NCI-H446 treated with DMSO at 0.1 percent for 48 hours (cell line): ENCODE measurements around the gene PKD2L1.

Experiments used
- DNase-seq: peaks from one replicate; lab custom pipeline; 2025; lab: John Stamatoyannopoulos, UW

The PKD2L1 gene

DNA sequence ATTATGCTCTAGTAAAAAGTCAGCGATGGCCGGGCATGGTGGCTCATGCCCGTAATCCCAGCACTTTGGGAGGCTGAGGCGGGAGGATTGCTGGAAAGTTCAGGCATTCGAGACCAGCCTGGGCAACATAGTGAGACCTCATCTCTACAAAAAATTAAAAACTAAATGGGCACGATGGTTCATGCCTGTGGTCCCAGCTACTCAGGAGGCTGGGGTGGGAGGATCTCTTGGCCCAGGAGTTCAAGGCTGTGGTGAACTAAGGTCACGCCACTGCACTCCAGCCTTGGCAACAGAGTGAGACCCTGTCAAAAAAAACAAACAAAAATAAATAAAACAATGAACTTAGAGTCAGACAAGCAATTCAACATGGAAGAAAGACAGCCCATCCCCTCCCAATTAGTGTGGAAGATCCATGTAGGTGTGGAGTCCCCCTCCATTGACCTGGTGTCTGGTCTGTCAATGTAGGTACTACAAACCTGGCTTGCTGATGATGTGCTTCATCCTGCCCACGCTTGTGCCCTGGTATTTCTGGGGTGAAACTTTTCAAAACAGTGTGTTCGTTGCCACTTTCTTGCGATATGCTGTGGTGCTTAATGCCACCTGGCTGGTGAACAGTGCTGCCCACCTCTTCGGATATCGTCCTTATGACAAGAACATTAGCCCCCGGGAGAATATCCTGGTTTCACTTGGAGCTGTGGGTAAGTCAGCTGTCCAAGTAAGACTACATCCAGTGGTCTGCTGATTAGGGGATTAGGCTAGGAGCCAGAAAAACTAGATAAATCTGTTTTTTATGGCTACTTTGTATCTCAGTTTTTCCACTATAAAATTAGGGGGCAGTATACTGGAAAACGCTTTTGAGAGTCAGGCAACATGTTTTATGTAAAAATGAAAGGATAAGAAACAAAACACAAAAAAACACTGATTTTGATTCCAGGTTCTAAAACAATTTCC is 26.3 kb upstream of the PKD2L1 start:
- no peak for DNase-seq

DNA sequence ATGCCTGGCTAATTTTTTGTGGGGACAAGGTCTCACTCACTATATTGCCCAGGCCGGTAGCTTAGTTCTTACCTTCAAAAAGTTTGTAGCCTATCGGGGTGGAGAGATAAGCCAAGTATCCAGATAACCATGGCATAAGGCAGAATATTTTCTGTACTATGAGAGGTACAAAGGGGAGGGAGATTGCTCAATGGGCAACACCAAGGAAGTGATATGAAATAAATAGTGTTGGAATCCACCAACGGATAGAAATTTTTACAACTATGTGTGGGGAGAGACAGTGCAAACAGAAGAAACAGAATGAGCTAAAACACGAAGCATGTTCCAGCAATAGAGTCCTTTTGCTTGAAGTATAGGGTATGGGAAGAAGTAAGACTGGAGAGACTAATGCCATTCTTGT is 25.1 kb upstream of the PKD2L1 start:
- no peak for DNase-seq

DNA sequence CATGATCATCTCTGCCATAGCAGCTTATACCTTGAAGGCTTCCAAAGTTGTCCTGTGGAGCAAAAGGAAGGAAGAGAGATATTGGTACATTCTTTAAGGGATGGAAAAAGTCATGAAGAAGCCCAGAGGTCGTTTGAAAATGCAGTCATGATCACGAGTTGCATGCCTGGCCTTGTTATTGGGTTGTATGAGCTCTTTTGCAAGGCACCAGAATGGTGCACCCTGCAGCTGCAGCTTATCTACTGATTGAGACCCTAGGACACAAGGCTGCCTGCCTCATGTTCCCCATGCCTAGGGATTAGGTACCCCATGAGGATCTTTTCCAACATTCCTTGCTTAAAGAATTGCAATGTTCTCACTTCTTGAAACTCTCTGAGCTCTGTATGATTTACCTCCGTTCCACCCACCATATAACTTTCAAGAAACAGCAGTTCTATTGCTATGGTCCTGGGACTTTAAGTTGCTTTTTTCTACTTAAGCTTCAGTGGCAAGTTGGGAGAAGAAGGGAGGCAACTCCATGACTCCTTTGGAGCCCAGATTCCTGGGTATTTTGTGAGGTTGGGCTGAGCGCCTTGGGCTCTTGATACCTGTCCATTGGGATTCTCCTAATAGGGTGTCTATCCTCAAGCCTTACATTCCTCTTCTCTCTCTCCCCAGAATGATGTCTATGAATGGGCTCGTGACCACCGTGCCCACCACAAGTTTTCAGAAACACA is 23.9 kb upstream of the PKD2L1 start:
- no peak for DNase-seq

DNA sequence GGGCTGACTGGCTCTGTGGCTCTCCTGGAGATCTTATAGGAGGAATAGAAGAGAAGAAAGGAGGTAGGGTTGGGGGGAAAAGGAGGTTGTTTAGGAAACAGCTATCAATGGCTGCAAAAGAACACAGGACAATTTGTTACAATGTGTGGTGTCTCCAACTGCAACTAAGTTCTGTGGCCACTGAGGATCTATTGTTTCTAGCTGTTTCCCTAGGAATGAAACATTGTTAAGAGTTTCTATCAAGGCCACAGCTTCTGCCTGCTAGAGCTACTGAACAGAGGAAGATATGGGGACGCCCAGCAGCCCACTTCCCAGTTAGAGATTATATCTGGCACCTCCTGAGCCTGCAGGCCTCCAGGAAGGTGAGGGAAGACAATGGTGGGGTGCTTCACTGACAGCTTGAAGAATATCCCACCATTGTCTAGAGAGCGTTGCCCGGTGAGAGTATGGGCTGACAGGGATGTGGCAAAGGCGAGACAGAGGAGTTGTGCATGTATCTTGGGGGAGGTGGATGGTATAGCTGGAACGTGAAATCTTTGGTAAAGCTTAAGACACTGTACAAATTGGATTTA is 21.0 kb upstream of the PKD2L1 start:
- DNase-seq: no peak

DNA sequence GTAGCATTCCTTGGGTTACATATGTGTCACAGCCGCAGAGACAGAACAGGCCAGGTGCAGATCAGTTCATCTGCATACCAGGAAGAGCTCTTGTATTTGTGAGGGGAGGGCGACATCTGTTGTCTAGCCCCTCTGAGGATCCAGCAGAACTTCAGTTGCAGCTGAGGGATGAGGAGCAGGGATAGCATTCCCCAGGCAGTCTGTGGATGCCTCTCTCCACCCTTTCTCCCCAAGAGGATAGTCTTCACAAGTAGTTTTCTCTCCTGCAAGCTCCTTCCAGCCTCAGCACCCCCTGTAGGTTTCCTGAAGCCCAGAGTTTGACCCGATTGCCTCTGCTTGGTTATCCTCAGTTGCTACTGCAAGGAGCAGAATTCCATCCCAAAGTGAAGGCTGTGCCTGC is 19.6 kb upstream of the PKD2L1 start:
- DNase-seq: no peak

DNA sequence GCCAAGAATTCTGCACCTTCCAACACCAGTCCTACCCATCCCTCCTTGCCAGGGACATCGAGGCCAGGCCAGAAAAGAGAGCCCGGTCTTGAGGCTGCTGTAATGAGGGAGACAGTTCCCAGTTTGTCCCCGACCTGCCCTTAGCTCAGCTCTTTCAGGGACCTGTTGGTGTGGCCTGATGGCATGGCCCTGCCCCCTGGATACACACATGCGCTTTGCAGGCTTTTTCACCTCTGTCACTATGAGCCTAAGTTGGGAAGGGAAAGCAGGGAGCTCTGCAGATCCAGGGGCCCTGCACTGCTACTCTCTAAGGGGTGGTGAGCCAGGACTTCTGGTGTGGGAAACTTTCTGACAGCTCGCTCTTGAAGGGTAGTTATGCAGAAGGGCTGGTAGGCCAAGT is 19.1 kb upstream of the PKD2L1 start:
- no peak for DNase-seq

DNA sequence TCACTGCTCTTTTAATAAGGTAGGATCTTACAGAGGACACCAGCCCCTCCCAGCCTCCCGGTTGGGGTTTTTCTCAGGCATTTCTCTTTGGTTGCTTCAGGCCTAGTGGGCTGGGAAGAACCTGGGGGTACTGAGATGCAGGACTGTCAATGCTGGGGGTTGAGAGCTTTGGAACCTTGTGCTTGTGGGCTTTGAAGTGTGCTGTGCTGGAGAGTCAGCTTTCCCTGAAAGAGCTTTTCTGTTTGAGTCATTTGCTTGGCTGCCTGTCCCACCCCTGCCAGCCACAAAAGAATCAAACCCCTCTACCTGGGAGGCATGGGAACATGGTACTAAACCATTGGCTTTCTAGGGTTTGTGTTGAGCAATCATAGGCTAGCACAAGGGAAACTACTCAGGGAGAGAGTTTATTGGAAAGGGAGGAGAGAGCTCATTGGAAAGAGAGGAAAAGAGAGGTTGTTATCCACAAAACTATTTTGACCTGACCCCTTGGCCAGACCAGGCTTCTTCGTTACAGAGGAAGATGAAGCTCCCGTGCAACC is 18.4 kb upstream of the PKD2L1 start:
- DNase-seq: no peak

DNA sequence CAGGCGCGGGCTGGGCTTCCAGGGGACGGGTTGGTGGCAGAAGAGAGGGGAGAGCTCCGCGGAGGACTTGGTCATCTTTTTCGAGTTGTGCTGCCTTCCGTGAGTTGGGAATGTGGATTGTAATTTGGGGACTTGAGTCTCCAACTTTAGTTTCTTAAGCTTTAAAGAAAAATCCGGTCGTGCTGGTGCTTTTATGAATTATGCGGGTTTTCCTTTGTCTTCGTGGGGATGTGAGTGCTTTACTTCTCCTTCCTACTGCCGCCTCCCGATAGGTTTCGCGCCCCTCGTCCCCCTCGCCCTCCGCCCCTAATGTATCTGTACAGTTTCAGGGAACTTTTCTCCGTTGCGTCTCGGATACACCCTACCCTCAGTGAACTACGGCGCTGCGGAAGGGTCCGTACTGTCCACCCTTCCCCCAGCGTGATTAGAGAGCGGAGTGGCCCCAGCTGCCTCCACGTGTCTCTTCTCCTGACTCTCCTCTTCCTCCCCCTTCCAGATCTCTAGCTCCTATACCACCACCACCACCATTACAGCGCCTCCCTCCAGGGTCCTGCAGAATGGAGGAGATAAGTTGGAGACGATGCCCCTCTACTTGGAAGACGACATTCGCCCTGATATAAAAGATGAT is 17.7 kb upstream of the PKD2L1 start:
- no peak for DNase-seq

DNA sequence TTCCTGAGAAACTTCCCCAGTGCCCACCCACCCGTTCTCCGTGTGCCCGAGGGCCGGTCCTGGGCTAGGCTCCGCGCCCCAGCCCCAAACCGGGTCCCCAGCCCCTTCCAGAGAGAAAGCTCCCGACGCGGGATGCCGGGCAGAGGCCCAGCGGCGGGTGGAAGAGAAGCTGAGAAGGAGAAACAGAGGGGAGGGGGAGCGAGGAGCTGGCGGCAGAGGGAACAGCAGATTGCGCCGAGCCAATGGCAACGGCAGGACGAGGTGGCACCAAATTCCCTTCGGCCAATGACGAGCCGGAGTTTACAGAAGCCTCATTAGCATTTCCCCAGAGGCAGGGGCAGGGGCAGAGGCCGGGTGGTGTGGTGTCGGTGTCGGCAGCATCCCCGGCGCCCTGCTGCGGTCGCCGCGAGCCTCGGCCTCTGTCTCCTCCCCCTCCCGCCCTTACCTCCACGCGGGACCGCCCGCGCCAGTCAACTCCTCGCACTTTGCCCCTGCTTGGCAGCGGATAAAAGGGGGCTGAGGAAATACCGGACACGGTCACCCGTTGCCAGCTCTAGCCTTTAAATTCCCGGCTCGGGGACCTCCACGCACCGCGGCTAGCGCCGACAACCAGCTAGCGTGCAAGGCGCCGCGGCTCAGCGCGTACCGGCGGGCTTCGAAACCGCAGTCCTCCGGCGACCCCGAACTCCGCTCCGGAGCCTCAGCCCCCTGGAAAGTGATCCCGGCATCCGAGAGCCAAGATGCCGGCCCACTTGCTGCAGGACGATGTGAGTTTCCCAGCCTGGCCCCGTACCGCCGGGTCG is 16.9 kb upstream of the PKD2L1 start, which contains the start of gene SCD:
Gene SCD, plus strand, starts transcription at position 469 of the 803 bp plus-strand sequence. Its CDS starts 272 bp downstream, at position 741.
- DNase-seq: peak; percentile 89

DNA sequence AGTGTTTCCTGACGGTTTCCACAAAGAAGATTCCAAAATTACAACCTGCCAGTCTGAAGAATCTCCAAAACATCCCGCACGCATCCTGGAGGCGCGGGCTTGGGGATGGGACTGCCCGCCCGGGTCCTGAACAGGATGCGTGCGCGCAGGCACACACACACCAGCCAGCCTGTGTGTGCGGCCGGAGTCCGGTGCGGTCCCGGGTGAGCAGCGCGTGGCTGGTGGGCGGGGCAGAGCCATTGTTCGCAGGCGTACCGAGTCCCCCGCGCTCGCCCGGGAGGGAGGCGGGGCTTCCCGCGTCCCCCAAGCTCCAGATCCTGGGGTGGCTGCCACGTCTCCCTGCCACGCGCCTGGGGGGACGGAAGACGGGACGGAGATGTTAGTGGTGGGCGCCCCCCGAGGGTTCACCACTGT is 16.3 kb upstream of the PKD2L1 start:
- DNase-seq: peak; percentile 48

DNA sequence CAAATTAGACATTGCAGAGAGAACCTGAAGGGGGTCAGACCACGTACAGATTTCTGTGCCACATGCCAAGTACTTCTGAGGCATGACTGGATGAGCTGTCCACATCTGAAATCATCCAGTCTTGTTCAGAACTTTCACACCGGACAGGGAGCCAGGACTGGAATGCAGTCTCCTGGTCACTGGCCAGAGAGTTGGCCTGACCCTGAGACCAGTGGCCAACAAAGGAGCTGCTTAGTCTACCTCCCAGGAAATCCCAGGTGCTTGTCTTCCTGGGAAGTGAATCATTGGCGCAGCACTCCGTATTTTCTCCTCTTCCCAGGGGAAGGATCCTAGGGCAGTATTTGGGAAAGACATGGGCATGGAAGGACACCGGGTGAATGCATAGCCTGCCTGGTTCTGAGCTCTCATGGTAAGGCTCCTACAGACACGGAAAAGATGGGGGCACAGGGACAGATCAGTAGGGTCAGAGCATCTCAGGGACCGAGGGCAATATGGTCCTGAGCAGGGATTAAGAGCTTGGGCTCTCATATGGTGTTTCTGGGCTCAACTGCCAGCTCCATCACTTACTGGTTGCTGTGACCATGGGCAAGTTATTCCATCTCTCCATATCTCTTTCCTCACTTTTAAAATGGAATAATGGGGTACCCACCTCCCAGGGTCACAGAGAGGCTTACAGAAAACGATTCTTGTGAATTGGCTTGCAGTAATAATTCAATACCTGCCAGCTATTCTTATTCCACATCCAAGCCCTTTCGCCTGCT is 15.7 kb upstream of the PKD2L1 start:
- DNase-seq: no peak

DNA sequence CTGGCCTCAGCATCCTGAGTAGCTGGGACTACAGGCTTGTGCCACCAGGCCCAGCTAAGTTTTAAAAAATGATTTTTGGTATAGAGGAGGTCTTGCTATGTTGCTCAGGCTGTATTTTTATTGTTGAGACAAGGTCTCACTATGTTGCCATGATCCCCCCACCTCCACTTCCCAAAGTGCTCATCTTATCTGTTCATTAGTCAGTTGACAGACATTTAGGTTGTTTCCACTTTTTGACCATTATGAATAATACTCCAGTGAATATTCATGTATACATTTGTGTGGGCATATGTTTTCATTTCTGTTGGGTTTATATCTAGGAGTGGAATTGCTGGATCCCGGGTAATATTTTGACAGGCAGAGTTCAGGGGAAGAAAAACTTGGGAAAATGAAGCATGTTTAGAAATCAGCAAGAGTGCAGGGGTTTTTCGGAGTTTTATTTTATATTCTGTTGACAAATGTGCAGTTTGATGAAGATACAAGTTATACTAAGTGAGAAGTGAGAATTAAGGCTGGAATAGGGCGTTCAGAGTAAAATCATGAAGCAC is 14.3 kb upstream of the PKD2L1 start:
- DNase-seq: no peak

DNA sequence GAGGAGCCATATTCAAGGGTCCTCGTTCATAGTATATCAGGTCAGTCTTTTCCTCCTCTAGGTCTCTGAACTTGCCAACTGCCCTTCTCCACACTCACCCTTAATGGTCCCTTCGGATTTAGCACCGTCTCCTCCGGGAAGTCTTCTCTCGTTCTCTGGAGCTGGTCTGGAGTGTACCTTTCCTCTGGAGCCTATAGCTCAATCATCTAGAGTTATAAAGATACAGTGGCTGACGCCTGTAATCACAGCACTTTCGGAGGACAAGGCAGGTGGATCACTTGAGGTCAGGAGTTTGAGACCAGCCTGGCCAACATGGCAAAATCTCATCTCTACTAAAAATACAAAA is 12.6 kb upstream of the PKD2L1 start:
- DNase-seq: no peak

DNA sequence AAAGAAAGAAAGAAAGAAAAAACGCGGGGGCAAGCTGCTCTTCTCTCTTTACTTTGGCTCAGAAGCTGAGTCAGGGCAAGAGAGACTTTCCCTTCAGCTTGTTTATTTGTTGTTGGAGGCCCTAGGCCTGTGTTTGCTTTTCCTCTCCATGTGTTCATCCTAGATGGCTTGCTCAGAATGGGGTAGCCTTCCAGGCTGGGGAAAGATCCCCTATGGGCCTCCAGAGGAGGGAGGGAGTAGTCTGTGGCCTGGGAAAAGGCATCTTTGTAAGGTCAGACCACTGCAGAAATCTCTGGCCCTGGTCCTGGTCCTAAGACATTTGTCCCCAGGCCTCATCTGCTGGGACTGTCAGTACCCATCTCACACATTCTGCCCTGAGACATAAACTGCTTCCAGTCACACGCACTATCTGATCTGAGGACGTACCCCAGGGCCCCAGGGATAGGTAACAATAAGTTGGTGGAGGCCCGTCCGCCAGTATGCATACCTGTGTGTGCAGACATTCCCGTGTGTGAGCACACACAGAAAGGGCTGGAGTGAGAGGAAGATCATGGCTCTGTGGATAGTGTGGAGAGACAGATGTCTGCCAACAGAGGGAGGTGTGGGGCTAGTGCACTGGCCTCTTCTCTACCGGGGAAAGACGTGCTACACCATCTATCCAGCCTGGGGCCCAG is 12.1 kb upstream of the PKD2L1 start:
- peak; percentile 7 for DNase-seq

DNA sequence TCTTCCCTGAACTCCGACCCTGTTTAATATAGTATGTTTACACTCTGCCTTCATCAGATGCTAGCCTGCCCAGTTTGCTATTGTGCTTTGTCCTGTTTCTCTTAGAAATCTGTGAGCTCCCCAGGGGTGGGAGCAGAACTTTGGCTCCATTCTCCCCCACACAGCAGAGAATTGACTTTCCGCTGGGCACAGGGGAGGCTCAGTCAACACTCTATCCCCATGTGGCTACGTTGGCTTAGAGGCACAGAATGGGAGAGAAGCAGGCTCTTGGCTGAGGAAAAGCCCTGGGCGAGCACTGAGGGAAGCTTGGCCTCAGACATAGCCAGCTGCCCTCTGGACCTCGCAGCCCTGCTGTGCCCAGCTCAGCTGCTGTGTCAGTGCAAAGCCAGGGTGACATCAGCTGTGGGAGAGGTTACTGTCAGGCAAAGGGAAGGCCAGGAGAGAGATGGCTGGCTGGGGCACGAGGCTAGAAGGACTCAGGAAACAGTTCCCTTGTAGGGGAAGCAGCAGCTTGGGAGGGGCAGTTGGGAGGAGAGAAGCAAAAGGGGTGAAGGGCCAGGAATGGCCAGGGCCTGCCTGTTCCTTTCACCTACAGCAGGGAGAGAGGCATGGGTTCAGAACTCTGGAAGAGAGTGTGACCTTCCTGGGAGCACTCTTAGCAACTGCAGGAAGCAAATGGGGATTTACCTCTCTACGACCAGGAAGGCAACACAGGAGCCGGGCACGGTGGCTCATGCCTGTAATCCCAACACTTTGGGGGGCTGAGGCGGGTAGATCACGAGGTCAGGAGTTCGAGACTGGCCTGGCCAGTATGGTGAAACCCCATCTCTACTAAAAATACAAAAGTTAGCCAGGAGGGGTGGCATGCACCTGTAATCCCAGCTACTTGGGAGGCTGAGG is 11.2 kb upstream of the PKD2L1 start:
- DNase-seq: no peak

DNA sequence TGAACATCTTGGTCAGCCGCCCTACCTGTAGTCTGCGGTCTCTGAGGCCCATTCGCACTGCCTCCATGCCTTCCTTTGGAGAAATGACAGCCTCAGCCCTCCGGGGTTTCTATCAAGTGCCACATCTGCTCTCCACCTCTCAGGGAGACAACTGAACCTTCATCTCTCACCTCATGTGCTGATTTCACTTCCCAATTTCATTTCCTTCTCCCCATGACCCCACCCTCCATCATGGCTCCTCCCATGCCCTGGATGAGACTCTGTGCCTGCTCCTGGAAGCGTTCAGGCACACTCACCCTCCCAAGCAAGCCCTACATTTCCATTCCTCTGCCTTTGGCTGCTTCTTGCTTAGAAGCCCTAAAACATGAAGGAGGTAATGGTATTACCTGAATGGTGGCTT is 9.2 kb upstream of the PKD2L1 start:
- no peak for DNase-seq

DNA sequence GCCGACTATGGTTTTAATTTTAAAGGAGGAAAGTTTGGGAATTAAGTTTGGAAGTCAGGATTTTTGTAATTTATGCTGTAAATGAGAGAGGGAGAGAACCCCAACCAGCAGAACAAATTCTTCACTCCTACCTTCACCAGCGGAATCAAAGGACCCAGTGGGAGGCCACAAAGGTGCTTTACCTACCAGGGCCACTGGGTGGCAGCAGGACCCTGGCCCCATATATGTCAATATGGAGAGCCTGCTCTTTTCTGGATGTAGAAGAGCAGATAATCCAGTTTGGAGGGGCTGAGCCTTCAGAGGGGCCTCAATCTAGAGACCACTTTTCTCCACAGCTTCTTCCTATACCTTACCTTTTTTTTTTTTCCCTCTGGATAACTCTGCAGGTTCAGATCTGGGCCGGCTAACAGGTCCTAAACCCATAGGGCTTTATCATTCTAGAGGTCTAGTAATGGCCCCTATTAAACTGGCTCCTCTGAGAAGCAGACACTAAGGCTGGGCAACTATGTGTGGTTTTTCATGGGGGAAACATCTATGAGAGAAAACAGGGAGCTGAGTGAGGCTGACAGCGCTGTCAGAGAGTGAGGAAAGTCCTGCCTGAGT is 8.5 kb upstream of the PKD2L1 start:
- peak; percentile 9 for DNase-seq

DNA sequence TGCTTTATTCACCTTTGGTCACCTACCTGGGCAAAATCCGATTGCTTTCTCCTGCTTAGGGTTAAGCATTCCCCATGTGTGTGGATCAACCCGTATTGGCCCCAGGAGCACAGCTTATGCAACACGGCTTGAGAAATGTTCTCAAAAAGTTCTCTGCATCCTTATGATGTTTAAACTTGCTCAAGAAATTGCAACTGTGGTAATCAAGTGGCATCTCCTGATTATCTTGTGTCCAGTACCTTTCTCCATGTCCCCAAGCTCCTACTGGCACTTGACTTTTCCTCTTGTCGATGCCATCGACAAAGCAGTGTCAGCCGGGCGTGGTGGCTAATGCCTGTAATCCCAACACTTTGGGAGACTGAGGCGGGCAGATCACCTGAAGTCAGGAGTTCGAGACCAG is 4.7 kb upstream of the PKD2L1 start:
- no peak for DNase-seq
